IMR-90 (cell line): ENCODE results near the gene PPP2R5B.

ENCODE experiments used
- CEBPB ChIP-seq: IDR thresholded peaks from 2 replicates; pipeline ENCODE4 v1.6.1; 2012; ENCODE audit warnings: low read depth, low read length, improper control_type of control experiment
- MAFK ChIP-seq: IDR thresholded peaks from 2 replicates; pipeline ENCODE4 v1.6.1; 2012; ENCODE audit warnings: low read depth, low read length, improper control_type of control experiment
- MAZ ChIP-seq: IDR thresholded peaks from 2 replicates; pipeline ENCODE4 v1.6.1; 2012; ENCODE audit warnings: low read depth, mild to moderate bottlenecking, low read length, improper control_type of control experiment, moderate library complexity, borderline replicate concordance
- MXI1 ChIP-seq: IDR thresholded peaks from 2 replicates; pipeline ENCODE4 v1.6.1; 2012; ENCODE audit warnings: low read depth, mild to moderate bottlenecking, low read length, moderate library complexity, borderline replicate concordance
- POLR2A ChIP-seq: IDR thresholded peaks from 2 replicates; pipeline ENCODE4 v1.6.1; 2012; ENCODE audit warnings: mild to moderate bottlenecking, low read depth, low read length
- SMC3 ChIP-seq: fragments of 150-350 bp; IDR thresholded peaks from 2 replicates; pipeline ENCODE4 v1.6.1; 2016; ENCODE audit warnings: low read depth, mild to moderate bottlenecking, antibody characterized with exemption, low read length, moderate library complexity
- TF ChIP-seq, protein P1 (sequence below): conservative IDR thresholded peaks from 2 replicates; pipeline ENCODE4 v1.5.1; 2012; ENCODE audit warnings: mild to moderate bottlenecking, low read depth, low read length, improper control_type of control experiment
- TF ChIP-seq, protein P2 (sequence below): fragments of 150-350 bp; IDR thresholded peaks from 2 replicates; pipeline ENCODE4 v1.6.1; 2016; ENCODE audit warnings: low read depth, mild to moderate bottlenecking, low read length, moderate library complexity, borderline replicate concordance
- TF ChIP-seq, protein P3 (sequence below): fragments of 150-350 bp; IDR thresholded peaks from 2 replicates; pipeline ENCODE4 v1.6.1; 2017; ENCODE audit warnings: mild to moderate bottlenecking, antibody characterized with exemption, low read length, low read depth

DNA sequence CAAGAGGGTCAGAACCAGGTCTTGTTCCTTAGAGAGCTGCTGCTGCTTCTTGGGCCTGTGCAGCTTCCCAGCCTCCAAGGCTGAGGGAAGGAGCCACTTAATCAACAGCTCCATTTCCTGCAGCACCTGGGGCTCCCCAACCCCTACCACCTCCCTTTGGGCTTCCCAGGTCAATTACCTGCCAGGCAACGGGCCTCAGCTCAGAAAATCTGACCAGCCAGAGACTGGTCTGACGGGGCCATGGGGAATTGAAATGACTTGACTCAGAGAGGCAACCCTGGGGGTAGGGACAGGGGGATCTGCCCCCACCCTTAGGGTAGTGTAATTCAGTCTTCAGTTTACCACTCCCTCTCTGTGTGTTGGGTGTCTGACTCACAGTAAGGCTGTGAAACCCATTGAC lies 52.2 kb downstream of the PPP2R5B start:
- TF ChIP-seq, protein P1, sequence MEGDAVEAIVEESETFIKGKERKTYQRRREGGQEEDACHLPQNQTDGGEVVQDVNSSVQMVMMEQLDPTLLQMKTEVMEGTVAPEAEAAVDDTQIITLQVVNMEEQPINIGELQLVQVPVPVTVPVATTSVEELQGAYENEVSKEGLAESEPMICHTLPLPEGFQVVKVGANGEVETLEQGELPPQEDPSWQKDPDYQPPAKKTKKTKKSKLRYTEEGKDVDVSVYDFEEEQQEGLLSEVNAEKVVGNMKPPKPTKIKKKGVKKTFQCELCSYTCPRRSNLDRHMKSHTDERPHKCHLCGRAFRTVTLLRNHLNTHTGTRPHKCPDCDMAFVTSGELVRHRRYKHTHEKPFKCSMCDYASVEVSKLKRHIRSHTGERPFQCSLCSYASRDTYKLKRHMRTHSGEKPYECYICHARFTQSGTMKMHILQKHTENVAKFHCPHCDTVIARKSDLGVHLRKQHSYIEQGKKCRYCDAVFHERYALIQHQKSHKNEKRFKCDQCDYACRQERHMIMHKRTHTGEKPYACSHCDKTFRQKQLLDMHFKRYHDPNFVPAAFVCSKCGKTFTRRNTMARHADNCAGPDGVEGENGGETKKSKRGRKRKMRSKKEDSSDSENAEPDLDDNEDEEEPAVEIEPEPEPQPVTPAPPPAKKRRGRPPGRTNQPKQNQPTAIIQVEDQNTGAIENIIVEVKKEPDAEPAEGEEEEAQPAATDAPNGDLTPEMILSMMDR = no peak
- TF ChIP-seq POLR2A (no peak), MXI1 (no peak), CEBPB (no peak), MAFK (no peak), SMC3 (no peak), MAZ (no peak)
- TF ChIP-seq, protein P2, sequence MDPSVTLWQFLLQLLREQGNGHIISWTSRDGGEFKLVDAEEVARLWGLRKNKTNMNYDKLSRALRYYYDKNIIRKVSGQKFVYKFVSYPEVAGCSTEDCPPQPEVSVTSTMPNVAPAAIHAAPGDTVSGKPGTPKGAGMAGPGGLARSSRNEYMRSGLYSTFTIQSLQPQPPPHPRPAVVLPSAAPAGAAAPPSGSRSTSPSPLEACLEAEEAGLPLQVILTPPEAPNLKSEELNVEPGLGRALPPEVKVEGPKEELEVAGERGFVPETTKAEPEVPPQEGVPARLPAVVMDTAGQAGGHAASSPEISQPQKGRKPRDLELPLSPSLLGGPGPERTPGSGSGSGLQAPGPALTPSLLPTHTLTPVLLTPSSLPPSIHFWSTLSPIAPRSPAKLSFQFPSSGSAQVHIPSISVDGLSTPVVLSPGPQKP = no peak
- TF ChIP-seq, protein P3, sequence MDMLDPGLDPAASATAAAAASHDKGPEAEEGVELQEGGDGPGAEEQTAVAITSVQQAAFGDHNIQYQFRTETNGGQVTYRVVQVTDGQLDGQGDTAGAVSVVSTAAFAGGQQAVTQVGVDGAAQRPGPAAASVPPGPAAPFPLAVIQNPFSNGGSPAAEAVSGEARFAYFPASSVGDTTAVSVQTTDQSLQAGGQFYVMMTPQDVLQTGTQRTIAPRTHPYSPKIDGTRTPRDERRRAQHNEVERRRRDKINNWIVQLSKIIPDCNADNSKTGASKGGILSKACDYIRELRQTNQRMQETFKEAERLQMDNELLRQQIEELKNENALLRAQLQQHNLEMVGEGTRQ = no peak
